Peyer's patch (tissue), 4 donors: Measurements from ENCODE around the gene FAM20B. TPM values are rescaled to one million over a fixed set of nuclear protein-coding genes. Genes with fewer than 3 reads are reported as not detected.

Source experiments
- DNase-seq, 3 donors: peaks; one replicate each; pipeline ENCODE4 v3.0.0-alpha.2; 2017 to 2019
- H3K27ac ChIP-seq, 4 donors: fragments of 200-600 bp; sonication (generic); one replicate each; pipeline ENCODE4 v1.5.1; 2016 to 2019
- H3K27me3 ChIP-seq, 2 donors: fragments of 200-600 bp; sonication (generic); one replicate each; pipeline ENCODE4 v1.5.1; 2019
- H3K36me3 ChIP-seq, 3 donors: fragments of 200-600 bp; sonication (generic); one replicate each; pipeline ENCODE4 v1.5.1; 2016 to 2019
- H3K4me1 ChIP-seq, 4 donors: fragments of 200-600 bp; sonication (generic); one replicate each; pipeline ENCODE4 v1.5.1; 2016 to 2019
- H3K4me3 ChIP-seq, 4 donors: fragments of 200-600 bp; sonication (generic); 1 replicate in 3 of 4; 2 replicates in 1 of 4; pipeline ENCODE4 v1.5.1; 2016 to 2019; ENCODE audit warnings: mild to moderate bottlenecking in 1 of 4
- H3K9me3 ChIP-seq, 4 donors: fragments of 200-600 bp; sonication (generic); one replicate each; pipeline ENCODE4 v1.5.1; 2016 to 2019; ENCODE audit warnings: mild to moderate bottlenecking in 1 of 4
- CTCF ChIP-seq, 6 experiments: fragments of 450-650 bp in 4 of 6; fragments of 200-600 bp in 2 of 6; sonication (generic) in 1 of 6; IDR thresholded peaks; one replicate each; pipeline ENCODE4 v1.5.1; 2017 to 2019; ENCODE audit warnings: antibody characterized with exemption in 6 of 6, mild to moderate bottlenecking in 3 of 6, moderate library complexity in 1 of 6
- POLR2A ChIP-seq, 2 donors: fragments of 450-650 bp; IDR thresholded peaks; one replicate each; pipeline ENCODE4 v1.5.1; 2017; ENCODE audit warnings: antibody characterized with exemption in 2 of 2, mild to moderate bottlenecking in 2 of 2, moderate library complexity in 2 of 2
- total RNA-seq, 4 donors: library from RNA; depleted of rRNA; stranded (reverse); fragments of >200 nt; gene quantifications; one replicate each; pipeline ENCODE4 v1.1.0, GENCODE V29; 2016

FAM20B gene
- total RNA-seq, 4 donors from 2014 or later: 13.8 to 18.8 (median 17.2) TPM

- H3K4me1 ChIP-seq: no peaks in the 10 kb centered on the region
- H3K27me3 ChIP-seq: no peaks in the 10 kb centered on the region
- H3K9me3 ChIP-seq: no peaks in the 10 kb centered on the region
- H3K36me3 ChIP-seq: peaks cover 0 to 16% (median 0%) of the 10 kb centered on the region in 3 donors
- no peak for DNase-seq
- no peak overlapping the region for H3K27ac ChIP-seq
- H3K4me3 ChIP-seq: no peak overlapping the region
- TF ChIP-seq CTCF (IDR thresholded peaks at IDR 0.05): no peak
- no peak for TF ChIP-seq POLR2A (IDR thresholded peaks at IDR 0.05)
Measured at GRCh38 chr1:179101566-179101965, 75.9 kb downstream of the FAM20B start.

GRCh38 chr1:179103999-179104398 is 78.3 kb downstream of the FAM20B start:
- no peak for DNase-seq
- no peak overlapping the region for H3K27ac ChIP-seq
- no peaks in the 10 kb centered on the region for H3K9me3 ChIP-seq
- TF ChIP-seq CTCF (IDR thresholded peaks at IDR 0.05) (no peak), POLR2A (IDR thresholded peaks at IDR 0.05) (no peak)
- H3K36me3 ChIP-seq: peaks cover 0 to 14% (median 0%) of the 10 kb centered on the region in 3 donors
- no peaks in the 10 kb centered on the region for H3K27me3 ChIP-seq
- no peaks in the 10 kb centered on the region for H3K4me1 ChIP-seq
- H3K4me3 ChIP-seq: no peak overlapping the region

- DNase-seq: no peak
- TF ChIP-seq CTCF (IDR thresholded peaks at IDR 0.05) (no peak), POLR2A (IDR thresholded peaks at IDR 0.05) (no peak)
Measured at GRCh38 chr1:179104611-179105250, 79.0 kb downstream of the FAM20B start.

GRCh38 chr1:179105393-179105792 is 79.7 kb downstream of the FAM20B start:
- Histone ChIP-seq H3K4me3 (no peak overlapping the region), H3K36me3 (peaks cover 0 to 28% (median 0%) of the 10 kb centered on the region in 3 donors), H3K27ac (no peak overlapping the region), H3K27me3 (no peaks in the 10 kb centered on the region), H3K9me3 (no peaks in the 10 kb centered on the region), H3K4me1 (no peaks in the 10 kb centered on the region)
- no peak for DNase-seq
- TF ChIP-seq CTCF (IDR thresholded peaks at IDR 0.05) (peak in 3 of 6 experiments; percentile 49 to 64 (median 53)), POLR2A (IDR thresholded peaks at IDR 0.05) (no peak)

More at GRCh38 chr1:179104611-179105250, 79.0 kb downstream of the FAM20B start:
- Histone ChIP-seq H3K4me1 (no peaks in the 10 kb centered on the region), H3K27ac (no peak overlapping the region), H3K36me3 (peaks cover 0 to 22% (median 0%) of the 10 kb centered on the region in 3 donors), H3K4me3 (no peak overlapping the region), H3K9me3 (no peaks in the 10 kb centered on the region), H3K27me3 (no peaks in the 10 kb centered on the region)

- Histone ChIP-seq H3K4me3 (no peak overlapping the region), H3K27me3 (no peaks in the 10 kb centered on the region), H3K27ac (no peak overlapping the region), H3K9me3 (no peaks in the 10 kb centered on the region), H3K4me1 (no peaks in the 10 kb centered on the region), H3K36me3 (peaks cover 0 to 46% (median 0%) of the 10 kb centered on the region in 3 donors)
- TF ChIP-seq POLR2A (IDR thresholded peaks at IDR 0.05) (no peak), CTCF (IDR thresholded peaks at IDR 0.05) (no peak)
- no peak for DNase-seq
Measured at GRCh38 chr1:179107706-179108629, 82.3 kb downstream of the FAM20B start.
